GM12801 (cell line): ENCODE measurements around the gene ALDH3B2.

ENCODE experiments used
- CTCF ChIP-seq: IDR thresholded peaks from one replicate; pipeline ENCODE4 v1.5.1; 2011; ENCODE audit warnings: control low read depth; ENCODE audit not compliant: insufficient read length; ENCODE audit errors: extremely low read depth

The ALDH3B2 gene

DNA sequence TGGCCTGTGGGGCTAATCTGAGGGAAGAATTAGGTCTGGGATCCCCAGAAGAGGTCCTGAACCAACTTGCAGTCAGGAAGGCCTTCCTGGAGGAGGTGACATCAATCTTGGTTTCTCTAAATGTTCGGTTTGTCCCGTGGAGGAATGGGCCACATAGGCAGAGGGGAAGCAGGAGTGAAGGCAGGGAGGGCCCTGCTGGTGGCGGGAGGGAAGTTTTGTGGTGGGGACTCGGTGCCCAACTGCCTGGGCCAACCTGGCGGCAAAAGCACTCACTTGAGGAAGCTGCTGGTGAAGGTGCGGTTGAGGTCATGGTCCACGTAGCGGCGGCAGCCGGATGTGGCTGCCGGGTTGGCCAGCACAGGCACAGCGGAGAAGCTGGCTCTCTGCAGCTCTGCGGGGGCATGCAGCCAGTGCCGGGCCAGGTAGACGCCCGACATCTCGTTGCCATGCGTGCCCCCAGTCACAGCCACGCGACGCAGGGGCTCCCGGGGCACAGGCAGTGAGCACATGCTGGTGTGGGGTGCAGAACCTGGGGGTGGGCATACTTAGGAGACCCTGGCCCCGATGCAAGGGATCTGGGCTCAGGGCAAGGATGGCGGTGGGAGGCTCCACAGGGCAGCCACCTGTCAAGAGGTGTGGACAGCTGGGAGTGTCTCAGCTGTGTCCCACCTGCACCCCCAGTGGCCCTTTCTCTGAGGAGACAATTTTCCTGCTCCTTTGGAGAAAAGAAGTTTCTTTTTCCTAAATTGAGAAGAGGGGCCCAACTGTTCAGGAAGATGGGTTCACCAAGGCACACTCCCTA, 27.7 kb downstream of the ALDH3B2 start:
- no peak for TF ChIP-seq CTCF

DNA sequence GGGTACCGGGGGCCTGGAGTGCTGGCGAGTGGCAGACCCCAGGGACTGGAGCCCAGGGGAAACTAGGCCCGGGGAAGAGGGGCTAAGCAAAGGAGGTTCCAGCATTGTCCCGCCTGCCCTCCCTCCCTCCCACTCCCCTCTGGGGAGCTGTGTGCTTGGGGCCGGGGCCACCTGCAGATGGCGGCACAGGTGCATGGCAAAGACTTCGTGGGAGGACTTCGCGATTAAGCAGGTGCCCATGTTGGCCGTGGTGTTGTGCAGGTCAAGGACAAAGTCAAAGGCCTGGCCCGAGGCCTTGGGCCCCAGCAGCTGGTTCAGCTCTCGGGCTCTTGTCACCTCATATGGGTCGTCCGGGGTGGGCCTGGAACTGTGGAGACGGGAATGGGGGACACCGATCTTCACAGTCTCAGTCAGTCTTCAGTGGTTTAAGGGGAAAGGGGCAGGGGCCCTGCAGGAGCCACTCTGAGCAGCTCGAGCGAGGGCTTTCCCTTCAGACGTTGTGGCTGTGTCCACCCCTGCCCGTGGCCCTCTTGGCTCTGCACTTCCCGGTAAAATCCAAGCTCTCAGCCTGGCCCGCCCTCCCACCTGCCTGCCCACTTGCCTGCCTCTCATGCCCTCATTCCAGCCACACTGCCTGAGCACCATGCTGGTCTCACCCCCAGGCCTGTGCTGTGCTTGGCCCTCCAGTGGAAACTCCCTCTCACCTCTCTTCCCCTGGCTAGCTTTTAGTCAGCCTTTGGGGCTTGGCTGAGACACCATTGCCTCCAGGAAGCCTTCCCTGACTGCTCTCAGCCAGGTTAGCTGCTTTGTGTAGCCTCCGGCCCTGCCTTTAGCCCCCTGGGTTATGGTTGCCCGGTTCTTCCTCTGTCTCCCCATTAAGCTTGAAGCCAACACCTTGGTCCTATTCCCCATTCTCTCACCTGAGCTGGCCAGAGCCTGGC, 28.6 kb downstream of the ALDH3B2 start:
- no peak for TF ChIP-seq CTCF

DNA sequence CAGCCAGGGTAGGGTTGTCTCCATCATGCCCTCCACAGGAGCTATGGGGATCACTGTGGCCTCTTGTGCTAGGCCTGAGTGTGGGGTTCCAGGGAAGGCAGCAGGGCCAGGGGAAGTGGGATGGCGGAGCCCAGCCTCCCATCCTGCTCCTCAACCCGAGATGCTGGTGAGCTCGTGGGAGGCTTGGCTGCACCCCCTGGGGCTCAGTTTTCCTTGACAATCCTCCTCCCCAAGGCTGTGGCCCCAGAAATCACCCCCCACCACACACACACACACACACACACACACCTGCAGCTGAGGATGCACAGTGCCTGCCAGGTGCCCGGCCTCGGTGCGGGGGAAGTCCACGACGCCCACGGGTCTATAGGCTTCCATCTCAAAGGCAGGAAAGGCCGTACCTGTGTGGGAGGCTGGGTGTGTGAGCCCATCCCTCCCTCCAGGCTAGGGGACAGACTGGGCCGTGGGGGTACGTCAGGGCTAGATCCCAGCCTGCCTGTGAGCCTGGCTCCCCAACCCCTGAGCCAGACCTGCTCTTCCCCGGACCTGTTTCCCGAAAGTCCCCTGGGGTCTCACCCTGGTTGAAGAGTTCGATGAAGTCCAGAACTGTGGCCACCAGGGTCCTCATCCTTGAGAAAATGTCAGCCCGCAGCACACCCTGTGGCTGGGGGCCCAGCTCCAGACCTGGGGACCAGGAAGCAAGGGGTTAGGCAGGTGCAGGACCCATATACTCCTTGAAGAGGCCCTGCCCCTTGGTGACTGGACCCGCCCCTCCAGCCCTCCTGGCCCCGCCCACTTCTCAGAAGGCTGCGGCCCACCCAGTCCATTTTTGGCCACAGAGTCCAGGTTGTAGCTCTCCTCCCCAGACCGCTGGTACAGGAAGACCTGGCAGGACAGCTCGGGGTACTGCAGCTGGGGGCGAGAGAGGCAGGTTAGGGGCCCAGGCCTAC, 29.7 kb downstream of the ALDH3B2 start:
- no peak for TF ChIP-seq CTCF

GRCh38 chr11:67644042-67644441, 30.4 kb downstream of the ALDH3B2 start:
- no peak for TF ChIP-seq CTCF

DNA sequence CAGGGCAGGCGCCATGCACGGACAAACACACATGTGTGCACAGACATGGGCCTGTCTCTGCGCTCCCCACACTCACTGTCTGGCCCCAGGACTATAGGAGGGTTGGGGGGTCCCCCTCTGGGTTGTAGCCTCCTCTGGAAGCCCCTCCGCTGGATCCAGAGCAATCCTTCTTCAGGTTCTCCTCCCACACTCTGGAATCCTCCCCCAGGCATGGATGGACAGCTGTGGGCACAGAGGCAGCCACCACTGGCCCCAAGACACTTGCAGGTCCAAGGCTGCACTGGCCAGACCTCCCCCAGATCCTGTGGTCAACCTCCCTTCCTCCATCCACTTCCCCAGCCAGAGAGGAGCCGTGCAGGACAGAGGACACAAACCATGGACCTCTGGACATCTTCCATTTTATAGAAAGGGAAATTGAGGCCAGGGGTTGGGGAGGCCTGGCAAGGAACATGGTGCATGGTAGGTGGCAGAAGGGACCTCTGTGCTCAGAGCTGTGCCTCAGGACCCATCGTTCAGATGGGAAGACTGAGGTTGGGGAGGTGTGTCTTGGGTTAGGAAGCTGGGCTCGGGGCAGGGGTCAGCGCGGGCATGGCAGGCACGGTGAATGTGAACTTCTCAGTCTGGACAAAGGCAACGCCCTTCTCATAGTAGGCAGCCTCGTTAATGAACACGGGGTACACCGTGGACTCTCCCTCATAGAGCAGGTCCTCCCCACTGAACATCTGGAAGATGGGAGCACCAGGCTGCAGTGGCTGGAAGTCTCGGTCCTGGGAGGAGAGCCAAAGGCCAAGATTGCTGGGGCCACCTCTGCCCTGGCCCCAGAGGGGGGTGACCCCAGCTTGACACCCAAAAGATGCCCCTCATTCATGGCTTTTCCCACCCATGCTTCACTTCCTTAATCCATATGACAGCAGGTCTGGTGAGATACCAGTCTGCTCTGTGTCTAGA, 32.0 kb downstream of the ALDH3B2 start:
- TF ChIP-seq CTCF = no peak

DNA sequence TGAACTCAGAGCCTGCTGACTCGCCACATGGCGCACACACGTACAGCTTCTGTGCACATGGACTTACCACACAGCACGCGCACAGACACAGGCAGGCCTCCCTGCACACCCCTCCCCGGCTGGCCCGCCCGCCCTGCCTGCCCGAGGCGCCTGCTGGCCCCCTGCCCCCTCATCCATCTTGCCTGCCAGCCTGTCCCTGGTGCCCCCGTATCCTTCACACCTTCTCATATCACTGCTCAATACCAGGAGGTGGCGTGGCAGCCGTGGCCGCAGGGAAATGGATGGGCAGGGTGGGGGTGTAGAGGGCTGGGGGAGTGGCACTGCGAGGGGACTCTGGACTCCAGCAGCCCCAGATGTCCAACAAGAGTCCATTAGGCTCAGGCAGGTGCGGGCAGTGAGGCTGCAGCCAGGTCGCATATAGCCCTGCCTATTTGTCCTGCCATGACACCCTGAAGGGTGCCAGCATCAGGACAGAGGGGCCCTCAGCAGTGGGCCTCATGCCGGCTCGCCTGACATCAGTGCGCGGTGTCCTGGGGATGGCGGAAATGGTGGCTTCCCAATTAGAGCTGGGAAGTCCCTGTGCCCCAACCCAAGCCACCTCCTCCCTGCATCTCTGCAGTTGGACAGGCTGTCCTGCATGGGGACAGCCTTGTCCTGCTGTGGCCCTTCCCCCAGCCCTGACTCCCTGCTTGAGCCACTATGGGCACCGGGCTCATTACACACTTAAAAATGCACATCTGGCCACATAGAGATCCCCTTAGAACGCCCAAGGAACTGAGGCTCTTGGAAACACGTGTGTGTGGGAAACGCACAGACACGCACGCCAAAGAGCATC, 32.9 kb downstream of the ALDH3B2 start:
- TF ChIP-seq CTCF = no peak
